Measurements from ENCODE around the gene LRP1B.
"Not testable (repeated sequence)": the region's sequence is repeated elsewhere in the genome, so short reads cannot be mapped to it uniquely, and the experiment has no call there.

The LRP1B gene

GRCh38 chr2:140683658-140684057 is 1447.2 kb downstream of the LRP1B start:
- Histone ChIP-seq H3K9ac (ENCODE audit: low read length) (no peak overlapping the region), H3K27me3 (replicated peaks; ENCODE audit: control insufficient read depth, insufficient read depth, low read length) (no peaks in the 10 kb centered on the region), H3K36me3 (ENCODE audit: control insufficient read depth, insufficient read depth, low read length, severe bottlenecking) (no peaks in the 10 kb centered on the region), H3K4me1 (ENCODE audit: control insufficient read depth, insufficient read depth, low read length) (no peaks in the 10 kb centered on the region), H3K4me3 (ENCODE audit: low read length) (no peak overlapping the region), H3K9me3 (ENCODE audit: control insufficient read depth, low read length) (no peaks in the 10 kb centered on the region)
- no peak for DNase-seq (ENCODE audit: low read depth)

- Histone ChIP-seq H3K36me3 (ENCODE audit: control insufficient read depth, insufficient read depth, low read length, severe bottlenecking) (no peaks in the 10 kb centered on the region), H3K4me3 (ENCODE audit: low read length) (no peak overlapping the region), H3K4me1 (ENCODE audit: control insufficient read depth, insufficient read depth, low read length) (no peaks in the 10 kb centered on the region), H3K27me3 (replicated peaks; ENCODE audit: control insufficient read depth, insufficient read depth, low read length) (no peaks in the 10 kb centered on the region), H3K9ac (ENCODE audit: low read length) (no peak overlapping the region), H3K9me3 (ENCODE audit: control insufficient read depth, low read length) (no peaks in the 10 kb centered on the region)
- no peak for DNase-seq (ENCODE audit: low read depth)
Observed at GRCh38 chr2:140680862-140681261, 1450.0 kb downstream of the LRP1B start.

- Histone ChIP-seq H3K4me3 (ENCODE audit: low read length) (no peak overlapping the region), H3K4me1 (ENCODE audit: control insufficient read depth, insufficient read depth, low read length) (no peaks in the 10 kb centered on the region), H3K36me3 (ENCODE audit: control insufficient read depth, insufficient read depth, low read length, severe bottlenecking) (no peaks in the 10 kb centered on the region), H3K27me3 (replicated peaks; ENCODE audit: control insufficient read depth, insufficient read depth, low read length) (no peaks in the 10 kb centered on the region), H3K9me3 (ENCODE audit: control insufficient read depth, low read length) (no peaks in the 10 kb centered on the region), H3K9ac (ENCODE audit: low read length) (no peak overlapping the region)
- DNase-seq (ENCODE audit: low read depth), result no peak
Observed at GRCh38 chr2:140679752-140680151, 1451.1 kb downstream of the LRP1B start.

DNA sequence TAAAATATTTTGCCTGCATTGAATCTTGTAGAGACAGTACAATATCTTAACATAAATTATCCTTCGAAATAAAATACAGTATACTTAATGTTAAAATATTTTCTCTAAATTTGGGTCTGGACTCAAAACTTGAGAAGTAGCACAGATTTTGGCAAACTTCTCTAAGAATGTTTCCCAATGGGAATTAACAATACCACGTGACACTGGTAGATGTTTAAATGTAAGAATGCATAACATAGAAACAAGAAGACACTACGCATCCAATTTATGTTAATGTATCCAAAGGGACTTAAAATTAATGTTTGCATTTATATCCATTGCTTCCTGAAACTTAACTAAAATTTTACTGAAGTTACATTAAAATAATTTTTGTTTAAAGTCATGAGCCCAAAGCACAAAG is 1460.9 kb downstream of the LRP1B start:
- Histone ChIP-seq H3K27me3 (replicated peaks; ENCODE audit: control insufficient read depth, insufficient read depth, low read length) (no peaks in the 10 kb centered on the region), H3K4me3 (ENCODE audit: low read length) (no peak overlapping the region), H3K9me3 (ENCODE audit: control insufficient read depth, low read length) (no peaks in the 10 kb centered on the region), H3K4me1 (ENCODE audit: control insufficient read depth, insufficient read depth, low read length) (peaks cover 9% of the 10 kb centered on the region), H3K36me3 (ENCODE audit: control insufficient read depth, insufficient read depth, low read length, severe bottlenecking) (no peaks in the 10 kb centered on the region), H3K9ac (ENCODE audit: low read length) (no peak overlapping the region)
- no peak for DNase-seq (ENCODE audit: low read depth)

DNA sequence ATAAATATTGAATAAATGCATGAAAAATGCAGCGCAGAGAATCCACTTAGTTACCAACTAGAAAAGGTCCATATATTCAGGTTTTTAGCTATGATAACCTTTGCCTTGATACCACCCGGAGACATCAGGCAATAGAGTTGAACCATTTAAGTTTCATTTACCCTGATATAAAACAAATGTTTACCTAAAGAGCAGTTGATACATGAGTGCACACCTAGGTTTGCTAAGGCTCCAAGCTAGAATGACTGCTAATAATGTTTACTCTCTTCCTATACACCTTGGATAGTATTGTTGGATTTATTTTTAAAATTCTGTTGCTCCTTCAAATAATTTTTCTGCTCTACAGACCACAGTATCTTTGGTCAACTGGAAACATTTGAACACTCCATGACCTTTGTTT is 1463.6 kb downstream of the LRP1B start:
- H3K4me3 ChIP-seq (ENCODE audit: low read length), result no peak overlapping the region
- DNase-seq (ENCODE audit: low read depth), result no peak
- no peaks in the 10 kb centered on the region for H3K9me3 ChIP-seq (ENCODE audit: control insufficient read depth, low read length)
- H3K4me1 ChIP-seq (ENCODE audit: control insufficient read depth, insufficient read depth, low read length), result peaks cover 24% of the 10 kb centered on the region
- no peaks in the 10 kb centered on the region for H3K36me3 ChIP-seq (ENCODE audit: control insufficient read depth, insufficient read depth, low read length, severe bottlenecking)
- H3K9ac ChIP-seq (ENCODE audit: low read length), result no peak overlapping the region
- H3K27me3 ChIP-seq (replicated peaks; ENCODE audit: control insufficient read depth, insufficient read depth, low read length), result no peaks in the 10 kb centered on the region

- Histone ChIP-seq H3K9me3 (ENCODE audit: control insufficient read depth, low read length) (no peaks in the 10 kb centered on the region), H3K36me3 (ENCODE audit: control insufficient read depth, insufficient read depth, low read length, severe bottlenecking) (no peaks in the 10 kb centered on the region), H3K27me3 (replicated peaks; ENCODE audit: control insufficient read depth, insufficient read depth, low read length) (no peaks in the 10 kb centered on the region), H3K4me3 (ENCODE audit: low read length) (no peak overlapping the region), H3K9ac (ENCODE audit: low read length) (no peak overlapping the region), H3K4me1 (ENCODE audit: control insufficient read depth, insufficient read depth, low read length) (peaks cover 24% of the 10 kb centered on the region)
- DNase-seq (ENCODE audit: low read depth), result no peak
Observed at GRCh38 chr2:140662504-140662903, 1468.3 kb downstream of the LRP1B start.

DNA sequence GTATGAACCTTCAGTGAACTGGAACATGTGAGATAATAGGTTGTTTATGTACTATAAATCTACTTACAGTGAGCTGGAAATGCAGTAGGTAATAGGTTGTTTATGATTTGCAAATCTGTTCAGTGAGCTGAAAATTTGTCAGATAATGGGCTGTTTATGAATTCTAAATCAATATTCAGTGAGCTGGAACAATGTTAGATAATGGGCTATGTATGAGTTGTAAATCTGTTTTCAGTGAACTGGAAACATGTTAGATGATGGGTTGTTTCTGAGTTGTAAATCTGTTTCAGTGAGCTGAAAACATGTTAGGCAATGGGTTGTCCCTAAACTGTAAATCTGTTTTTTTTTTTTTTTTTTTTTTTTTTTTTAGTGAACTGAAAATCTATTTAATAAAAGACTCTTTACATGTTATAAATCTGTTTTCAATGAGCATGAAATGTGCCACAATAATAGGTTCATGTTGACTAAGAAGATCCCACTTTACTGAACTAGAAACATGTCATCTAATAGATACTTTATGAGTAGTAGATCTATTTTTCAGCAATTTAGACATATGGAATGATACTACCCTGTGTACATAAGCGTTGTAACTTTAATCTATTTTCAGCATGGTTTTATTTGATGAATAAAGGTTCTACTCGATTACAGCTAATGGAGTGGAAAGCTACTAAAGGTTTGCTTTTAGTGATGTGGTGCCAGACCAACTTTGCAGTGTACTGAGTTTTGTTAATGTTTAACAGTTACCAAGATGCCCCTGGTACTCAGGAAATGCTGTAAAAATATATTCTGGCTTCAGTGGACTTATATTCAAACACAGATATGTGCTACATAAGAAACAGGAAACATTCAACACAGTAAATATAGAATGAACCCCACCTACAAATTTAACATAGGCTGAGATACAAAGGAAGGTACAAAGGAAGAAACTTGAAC is 1471.8 kb downstream of the LRP1B start:
- Histone ChIP-seq H3K9ac (ENCODE audit: low read length) (no peak overlapping the region), H3K36me3 (ENCODE audit: control insufficient read depth, insufficient read depth, low read length, severe bottlenecking) (no peaks in the 10 kb centered on the region)
- no peak for DNase-seq (ENCODE audit: low read depth)

DNA sequence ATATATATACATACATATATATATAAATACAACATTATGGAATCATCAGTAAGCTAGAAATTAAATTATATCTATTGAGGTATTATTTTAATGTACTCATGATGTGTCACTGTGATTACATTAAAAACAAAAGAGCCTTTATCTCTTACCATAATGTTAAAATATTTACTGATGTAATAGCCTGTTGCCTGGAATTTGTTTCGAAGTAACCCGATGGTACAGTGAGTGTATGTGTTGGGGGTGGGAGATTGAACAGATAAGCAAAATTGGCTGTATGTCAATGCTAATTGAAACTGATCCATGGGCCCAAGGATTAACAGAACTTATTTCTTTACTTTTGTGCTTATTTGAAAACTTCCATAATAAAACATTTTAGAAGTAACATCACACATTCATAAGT is 1473.2 kb downstream of the LRP1B start:
- H3K9ac ChIP-seq (ENCODE audit: low read length), result no peak overlapping the region
- no peak overlapping the region for H3K4me3 ChIP-seq (ENCODE audit: low read length)
- H3K27me3 ChIP-seq (replicated peaks; ENCODE audit: control insufficient read depth, insufficient read depth, low read length), result no peaks in the 10 kb centered on the region
- H3K9me3 ChIP-seq (ENCODE audit: control insufficient read depth, low read length), result no peaks in the 10 kb centered on the region
- no peaks in the 10 kb centered on the region for H3K4me1 ChIP-seq (ENCODE audit: control insufficient read depth, insufficient read depth, low read length)
- DNase-seq (ENCODE audit: low read depth), result peak; percentile 51
- H3K36me3 ChIP-seq (ENCODE audit: control insufficient read depth, insufficient read depth, low read length, severe bottlenecking), result no peaks in the 10 kb centered on the region

More for the DNA sequence above, 1471.8 kb downstream of the LRP1B start:
- Histone ChIP-seq H3K4me1 (ENCODE audit: control insufficient read depth, insufficient read depth, low read length) (peaks cover 7% of the 10 kb centered on the region), H3K4me3 (ENCODE audit: low read length) (no peak overlapping the region), H3K9me3 (ENCODE audit: control insufficient read depth, low read length) (no peaks in the 10 kb centered on the region), H3K27me3 (replicated peaks; ENCODE audit: control insufficient read depth, insufficient read depth, low read length) (no peaks in the 10 kb centered on the region)

- Histone ChIP-seq H3K4me3 (ENCODE audit: low read length) (no peak overlapping the region), H3K4me1 (ENCODE audit: control insufficient read depth, insufficient read depth, low read length) (no peaks in the 10 kb centered on the region), H3K27me3 (replicated peaks; ENCODE audit: control insufficient read depth, insufficient read depth, low read length) (no peaks in the 10 kb centered on the region), H3K36me3 (ENCODE audit: control insufficient read depth, insufficient read depth, low read length, severe bottlenecking) (no peaks in the 10 kb centered on the region), H3K9ac (ENCODE audit: low read length) (no peak overlapping the region), H3K9me3 (ENCODE audit: control insufficient read depth, low read length) (no peaks in the 10 kb centered on the region)
- peak; percentile 6 for DNase-seq (ENCODE audit: low read depth)
Observed at GRCh38 chr2:140654565-140654964, 1476.3 kb downstream of the LRP1B start.

DNA sequence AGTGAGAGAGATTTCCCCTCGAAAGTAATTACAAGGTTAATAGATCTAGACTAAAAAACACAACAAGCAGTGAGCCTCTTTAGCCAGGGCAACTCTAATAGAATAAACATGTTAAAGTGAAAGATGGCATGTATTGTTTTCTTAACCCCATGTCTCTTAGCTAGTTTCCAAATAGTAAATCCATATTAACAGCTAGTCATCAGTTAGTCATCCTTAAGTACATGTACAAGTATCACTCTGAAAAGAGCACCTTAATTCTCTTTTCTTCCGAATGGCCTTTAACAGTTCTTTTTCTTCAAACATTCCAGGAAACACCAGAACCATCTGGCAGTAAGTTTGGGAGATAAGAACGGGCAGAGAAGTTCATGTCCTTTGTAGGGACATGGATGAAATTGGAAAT is 1480.0 kb downstream of the LRP1B start:
- Histone ChIP-seq H3K36me3 (ENCODE audit: control insufficient read depth, insufficient read depth, low read length, severe bottlenecking) (no peaks in the 10 kb centered on the region), H3K4me3 (ENCODE audit: low read length) (no peak overlapping the region), H3K9ac (ENCODE audit: low read length) (no peak overlapping the region), H3K27me3 (replicated peaks; ENCODE audit: control insufficient read depth, insufficient read depth, low read length) (no peaks in the 10 kb centered on the region), H3K9me3 (ENCODE audit: control insufficient read depth, low read length) (no peaks in the 10 kb centered on the region), H3K4me1 (ENCODE audit: control insufficient read depth, insufficient read depth, low read length) (no peaks in the 10 kb centered on the region)
- peak; percentile 50 for DNase-seq (ENCODE audit: low read depth)

DNA sequence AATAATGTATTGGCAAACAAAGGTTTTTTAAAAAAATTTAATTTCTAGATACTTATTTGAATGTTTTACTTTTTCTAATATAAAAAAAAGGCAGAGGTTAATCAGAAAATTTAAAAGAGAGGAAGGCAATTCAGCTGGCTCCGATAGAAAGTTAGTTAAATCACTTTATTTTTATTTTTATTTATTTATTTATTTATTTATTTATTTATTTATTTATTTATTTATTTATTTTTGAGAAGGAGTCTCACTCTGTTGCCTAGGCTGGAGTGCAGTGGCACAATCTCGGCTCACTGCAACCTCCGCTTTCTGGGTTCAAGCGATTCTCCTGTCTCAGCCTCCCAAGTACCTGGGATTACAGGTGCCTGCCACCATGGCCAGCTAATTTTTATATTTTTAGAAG is 1480.7 kb downstream of the LRP1B start:
- not testable (repeated sequence) for H3K9me3 ChIP-seq (ENCODE audit: control insufficient read depth, low read length); H3K4me3 ChIP-seq (ENCODE audit: low read length); H3K4me1 ChIP-seq (ENCODE audit: control insufficient read depth, insufficient read depth, low read length); H3K9ac ChIP-seq (ENCODE audit: low read length); DNase-seq (ENCODE audit: low read depth); H3K36me3 ChIP-seq (ENCODE audit: control insufficient read depth, insufficient read depth, low read length, severe bottlenecking); H3K27me3 ChIP-seq (replicated peaks; ENCODE audit: control insufficient read depth, insufficient read depth, low read length)

- Histone ChIP-seq H3K4me3 (ENCODE audit: low read length) (no peak overlapping the region), H3K4me1 (ENCODE audit: control insufficient read depth, insufficient read depth, low read length) (peaks cover 9% of the 10 kb centered on the region), H3K9ac (ENCODE audit: low read length) (no peak overlapping the region), H3K9me3 (ENCODE audit: control insufficient read depth, low read length) (no peaks in the 10 kb centered on the region), H3K27me3 (replicated peaks; ENCODE audit: control insufficient read depth, insufficient read depth, low read length) (no peaks in the 10 kb centered on the region), H3K36me3 (ENCODE audit: control insufficient read depth, insufficient read depth, low read length, severe bottlenecking) (no peaks in the 10 kb centered on the region)
- DNase-seq (ENCODE audit: low read depth), result no peak
Observed at GRCh38 chr2:140648393-140648792, 1482.4 kb downstream of the LRP1B start.
